Lung microvascular endothelial cell (primary cell): ENCODE data around the gene PCDH15. TPM values are rescaled to one million over a fixed set of nuclear protein-coding genes. Genes with fewer than 3 reads are reported as not detected.

Experiments used
- DNase-seq, 2 donors: peaks; one replicate each; pipeline versions ENCODE4 v3.0.0 to v3.0.0-alpha.2; 2010; ENCODE audit warnings: low read depth in 2 of 2
- total RNA-seq: library from RNA; depleted of rRNA; stranded (reverse); fragments of >200 nt; gene quantifications from 2 replicates; pipeline ENCODE4 v1.2.1, GENCODE V29; 2014

The PCDH15 gene
- total RNA-seq, 1 donor from 2014 or later: under 0.01 TPM

GRCh38 chr10:54131833-54132232 is 669.2 kb downstream of the PCDH15 start:
- no peak for DNase-seq

GRCh38 chr10:54130394-54130793 is 670.6 kb downstream of the PCDH15 start:
- no peak for DNase-seq

DNA sequence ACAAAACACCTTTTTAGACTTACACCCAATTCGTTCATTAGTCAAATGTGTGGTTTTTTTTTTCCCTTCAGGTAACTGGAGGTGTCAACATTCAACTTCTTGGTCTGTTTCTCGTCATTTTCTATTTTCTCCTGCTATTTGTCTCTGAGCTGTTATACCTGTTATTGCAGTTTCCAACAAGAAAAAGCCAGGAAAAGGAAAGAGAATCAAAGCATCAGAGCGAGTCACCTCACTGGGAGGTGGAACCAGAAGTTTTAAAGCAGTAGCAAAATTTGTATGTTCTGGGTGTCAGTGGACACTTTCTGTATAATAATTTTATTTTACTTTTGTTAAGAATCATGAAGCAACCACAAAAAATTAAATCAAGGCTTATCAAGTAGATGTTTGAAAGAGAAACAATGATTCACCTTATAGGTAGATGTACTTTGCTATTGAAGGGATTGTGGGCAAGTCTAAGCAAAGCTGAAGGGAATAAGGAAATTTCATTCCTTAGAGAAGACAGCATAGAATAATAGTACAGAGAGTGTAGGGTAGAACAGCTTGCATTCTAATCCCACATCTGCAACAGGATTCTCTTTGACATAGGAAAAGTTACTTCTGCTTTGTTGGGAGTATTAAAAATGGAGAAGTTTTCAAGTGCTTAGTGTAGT is 675.8 kb downstream of the PCDH15 start:
- no peak for DNase-seq

GRCh38 chr10:54124209-54124885 is 676.7 kb downstream of the PCDH15 start:
- DNase-seq: no peak

GRCh38 chr10:54120806-54121205 is 680.2 kb downstream of the PCDH15 start:
- no peak for DNase-seq

DNA sequence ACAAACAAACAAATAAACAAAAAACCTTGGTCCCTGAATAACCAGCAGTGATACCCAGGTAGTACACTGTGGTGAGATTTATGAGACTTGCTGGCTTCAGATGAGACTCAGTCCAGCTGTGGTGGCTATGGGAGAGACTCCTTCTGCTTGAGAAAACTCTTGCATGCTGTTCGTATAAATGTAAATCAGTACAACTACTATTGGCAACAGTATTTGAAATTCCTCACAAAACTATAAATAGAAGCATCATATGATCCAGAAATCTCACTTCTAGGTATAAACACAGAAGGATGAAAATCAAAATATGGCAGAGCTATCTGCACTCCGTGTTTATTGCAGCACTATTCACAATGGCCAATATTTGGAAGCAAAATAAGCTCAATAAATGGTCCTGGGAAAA is 692.1 kb downstream of the PCDH15 start:
- DNase-seq: no peak

DNA sequence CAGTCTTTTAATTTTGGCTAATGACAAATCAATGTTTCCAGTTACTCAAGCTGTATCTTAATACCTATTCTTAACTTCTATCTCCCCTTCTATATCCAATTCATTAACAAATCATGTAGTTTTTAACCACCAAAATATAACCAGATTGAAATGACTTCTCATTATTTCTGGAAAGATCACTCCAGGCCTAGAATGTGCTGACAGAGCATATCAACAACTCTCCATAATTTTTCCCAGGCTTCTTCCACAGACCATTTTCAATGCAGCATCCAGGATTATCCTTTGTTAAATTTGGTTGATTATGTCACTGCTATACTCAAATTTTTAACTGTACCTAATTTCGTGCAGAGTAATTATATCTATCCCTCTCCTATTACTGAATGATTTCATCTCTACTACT is 704.1 kb downstream of the PCDH15 start:
- DNase-seq: no peak

- no peak for DNase-seq
Observed at GRCh38 chr10:54094321-54094720, 706.7 kb downstream of the PCDH15 start.

- no peak for DNase-seq
Observed at GRCh38 chr10:54091237-54091636, 709.8 kb downstream of the PCDH15 start.

- DNase-seq: no peak
Observed at GRCh38 chr10:54081950-54082349, 719.1 kb downstream of the PCDH15 start.

DNA sequence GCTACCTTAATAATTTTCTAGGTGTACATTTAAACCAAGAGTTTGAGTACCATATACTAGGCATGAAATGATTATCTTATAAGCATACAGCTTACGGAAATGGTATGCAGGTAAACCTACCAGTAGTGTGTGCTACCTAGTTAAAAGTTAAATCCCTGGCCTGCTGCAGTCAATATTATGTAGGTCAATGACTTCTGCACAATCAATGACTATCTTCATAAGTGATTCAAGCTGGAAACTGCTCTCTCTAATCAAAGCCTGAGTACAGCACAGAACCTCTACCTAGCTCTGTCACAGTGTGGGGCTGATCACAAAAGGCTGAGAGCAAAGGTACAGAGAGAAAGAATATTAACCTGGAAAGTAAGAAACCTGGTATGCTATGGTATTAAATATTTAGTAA is 733.7 kb downstream of the PCDH15 start:
- no peak for DNase-seq

DNA sequence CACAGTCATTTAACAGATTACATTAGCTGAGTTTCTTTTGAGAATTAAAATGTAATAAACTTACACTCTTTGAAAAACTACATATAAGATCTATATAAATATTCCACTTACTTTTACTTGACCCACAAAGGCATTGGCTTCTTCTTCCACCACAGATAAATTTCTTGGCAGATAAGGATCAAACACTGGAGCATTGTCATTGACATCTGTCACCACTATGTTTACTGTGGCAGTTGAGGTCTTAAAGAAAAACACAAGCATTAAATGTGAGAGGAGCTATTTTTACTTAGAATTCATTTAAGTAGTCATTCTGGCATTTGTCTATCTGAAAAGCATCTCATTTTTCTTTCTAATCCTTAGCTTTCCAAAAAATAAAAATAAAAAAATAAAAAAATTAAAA is 734.4 kb downstream of the PCDH15 start:
- DNase-seq: no peak

- DNase-seq: no peak
Observed at GRCh38 chr10:54065106-54065505, 735.9 kb downstream of the PCDH15 start.

DNA sequence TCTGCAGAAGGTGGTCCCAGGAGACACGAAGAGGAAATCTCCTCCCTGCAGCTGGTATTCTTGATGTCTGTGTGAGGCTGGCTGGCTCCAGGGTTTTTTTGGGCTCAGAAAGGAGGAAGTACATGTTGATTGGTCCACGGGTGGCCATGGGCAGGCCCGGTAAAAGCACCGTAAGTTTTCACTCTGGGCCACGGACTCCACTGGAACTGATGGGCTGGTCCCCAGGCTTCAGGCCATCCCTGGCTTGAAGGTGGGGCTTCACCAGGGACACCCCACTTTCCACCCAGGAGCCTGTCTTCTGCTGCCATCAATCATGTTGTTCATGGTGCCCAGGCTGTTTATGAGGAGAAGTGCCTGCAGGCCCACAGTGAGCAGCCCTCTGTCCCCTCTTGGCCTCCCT is 736.8 kb downstream of the PCDH15 start:
- no peak for DNase-seq

DNA sequence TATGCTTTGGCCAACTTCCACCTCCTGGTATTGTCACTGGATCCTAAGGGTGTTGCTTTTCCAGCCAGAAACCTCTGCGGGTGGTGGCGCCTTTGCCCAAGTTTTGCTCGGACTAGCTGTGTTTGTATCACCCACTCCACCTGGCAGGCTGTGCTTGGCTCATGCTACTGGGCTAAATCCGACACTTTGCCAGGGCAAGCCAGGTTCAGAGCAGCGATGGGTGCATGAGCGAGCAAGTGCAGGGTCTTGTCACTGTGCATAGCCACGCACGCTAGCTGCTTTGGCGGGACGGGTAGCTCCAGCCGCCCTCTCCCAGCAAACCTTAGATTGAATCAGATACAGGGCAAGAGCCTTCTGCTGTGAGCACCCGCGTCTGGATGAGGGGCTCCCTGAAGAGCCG is 737.5 kb downstream of the PCDH15 start:
- no peak for DNase-seq

- no peak for DNase-seq
Observed at GRCh38 chr10:54060572-54060971, 740.5 kb downstream of the PCDH15 start.

DNA sequence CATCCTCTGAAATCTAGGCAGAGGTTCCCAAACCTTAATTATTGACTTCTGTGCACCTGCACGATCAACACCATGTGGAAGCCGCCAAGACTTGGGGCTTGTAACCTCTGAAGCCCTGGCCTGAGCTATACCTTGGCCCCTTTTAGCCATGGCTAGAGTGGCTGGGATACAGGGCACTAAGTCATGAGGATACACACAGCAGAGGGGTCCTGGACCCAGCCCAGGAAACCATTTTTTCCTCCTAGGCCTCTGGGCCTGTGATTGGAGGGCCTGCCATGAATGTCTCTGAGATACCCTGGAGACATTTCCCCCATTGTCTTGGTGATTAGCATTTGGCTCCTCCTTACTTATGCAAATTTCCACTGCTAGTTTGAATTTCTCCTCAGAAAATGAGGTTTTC is 743.7 kb downstream of the PCDH15 start:
- no peak for DNase-seq

DNA sequence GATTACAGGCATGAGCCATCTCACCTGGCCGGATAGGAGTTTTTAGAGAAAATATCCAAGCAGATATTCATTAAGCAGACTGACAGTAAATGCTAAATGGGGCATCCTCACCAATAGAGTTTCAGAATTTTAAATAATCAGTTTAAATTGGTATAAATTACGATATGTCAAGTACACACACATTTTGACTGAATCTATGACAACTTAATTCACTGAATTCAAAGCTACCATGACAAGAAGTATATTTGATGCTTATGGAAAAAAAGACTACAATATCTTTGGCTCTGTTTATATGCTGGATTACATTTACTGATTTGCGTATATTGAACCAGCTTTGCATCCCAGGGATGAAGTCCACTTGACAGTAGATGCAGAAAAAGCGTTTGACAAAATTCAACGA is 774.7 kb downstream of the PCDH15 start:
- no peak for DNase-seq

- DNase-seq: no peak
Observed at GRCh38 chr10:54011117-54011516, 789.9 kb downstream of the PCDH15 start.

DNA sequence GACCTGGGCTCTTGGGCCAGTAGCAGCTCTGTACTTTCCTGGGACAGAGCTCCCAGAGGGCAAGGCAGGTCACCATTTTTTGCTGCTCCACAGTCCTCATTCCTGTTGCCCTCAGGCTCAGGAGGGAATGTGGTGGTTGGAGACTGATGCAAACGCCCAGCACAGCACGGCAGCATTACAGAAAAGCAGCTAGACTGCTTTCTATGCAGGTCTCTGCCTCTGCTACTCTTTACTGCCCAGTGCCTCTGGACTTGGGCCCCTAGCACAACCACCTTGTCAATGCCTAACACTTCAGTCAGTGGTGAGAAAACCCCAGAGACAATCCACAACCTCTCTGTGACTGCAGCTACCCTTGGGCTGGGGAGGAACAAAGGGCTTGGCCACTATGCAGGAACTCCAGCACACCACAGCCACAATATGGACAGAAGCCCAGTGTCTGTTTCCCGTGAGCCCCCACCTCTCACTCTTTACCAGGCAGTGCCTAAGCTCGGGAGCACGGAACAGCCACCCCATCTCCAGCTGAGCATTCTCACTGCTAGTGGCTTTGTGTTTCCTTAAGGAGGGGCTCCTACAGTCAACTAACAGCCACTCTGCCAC is 790.6 kb downstream of the PCDH15 start:
- no peak for DNase-seq

- DNase-seq: no peak
Observed at GRCh38 chr10:54009672-54010071, 791.4 kb downstream of the PCDH15 start.

GRCh38 chr10:54002077-54002476 is 799.0 kb downstream of the PCDH15 start:
- DNase-seq: no peak

DNA sequence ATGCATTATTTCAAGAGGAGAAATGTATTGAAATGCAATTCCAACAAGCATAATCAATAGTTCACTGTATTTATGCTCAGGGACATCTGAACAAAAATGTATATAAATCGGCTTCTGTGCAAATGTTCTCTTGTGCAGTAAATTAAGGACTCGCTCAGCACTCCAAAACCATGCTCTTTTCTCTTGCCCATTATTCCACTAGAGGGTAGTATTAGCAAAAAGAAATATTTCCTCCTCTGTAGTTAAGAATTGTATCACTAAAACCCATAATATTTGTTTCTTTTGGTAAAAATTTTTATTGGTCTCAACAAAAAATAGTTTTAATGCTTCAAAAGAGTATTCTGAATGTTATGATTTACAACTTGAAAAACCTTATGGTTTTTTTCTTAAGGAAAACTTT is 803.1 kb downstream of the PCDH15 start:
- DNase-seq: no peak
